Endometrial microvascular endothelial cells (primary cell): ENCODE data around the gene CSGALNACT2. TPM values are rescaled to one million over a fixed set of nuclear protein-coding genes. Genes with fewer than 3 reads are reported as not detected.

Source experiments
- in situ Hi-C: cut with HindIII; loops from 2 replicates; pipeline ENCODE4 v1.10.0; 2017; ENCODE audit warnings: low sequenced_read_pairs, low pct_unique_long_range_greater_than_20kb; ENCODE audit errors: inconsistent ontology term
- total RNA-seq: library from RNA; depleted of rRNA; stranded (reverse); fragments of >200 nt; gene quantifications from one replicate; pipeline ENCODE4 v1.2.3, GENCODE V29; 2015; ENCODE audit errors: inconsistent ontology term

The CSGALNACT2 gene
- total RNA-seq, 1 donor from 2014 or later = 20.9 TPM

- in situ Hi-C loops = no loop called here
These were observed 58.1 kb downstream of the CSGALNACT2 start for GRCh38 chr10:43196131-43196980.

- in situ Hi-C loops = no loop called here
These were observed 59.0 kb downstream of the CSGALNACT2 start for GRCh38 chr10:43196981-43197833.

- in situ Hi-C loops = no loop called here
These were observed 59.8 kb downstream of the CSGALNACT2 start for GRCh38 chr10:43197834-43198681.

GRCh38 chr10:43198682-43199005 is 60.4 kb downstream of the CSGALNACT2 start:
- in situ Hi-C loops = no loop called here

GRCh38 chr10:43199088-43199683 is 60.9 kb downstream of the CSGALNACT2 start:
- in situ Hi-C loops = no loop called here

- in situ Hi-C loops = no loop called here
These were observed 61.7 kb downstream of the CSGALNACT2 start for GRCh38 chr10:43199684-43200537.

GRCh38 chr10:43200538-43201390 is 62.5 kb downstream of the CSGALNACT2 start:
- in situ Hi-C loops = no loop called here

- in situ Hi-C loops = no loop called here
These were observed 63.4 kb downstream of the CSGALNACT2 start for GRCh38 chr10:43201545-43202131.

- in situ Hi-C loops = no loop called here
These were observed 64.0 kb downstream of the CSGALNACT2 start for GRCh38 chr10:43202224-43202656.

- in situ Hi-C loops = no loop called here
These were observed 64.6 kb downstream of the CSGALNACT2 start for GRCh38 chr10:43202657-43203447.

- in situ Hi-C loops = no loop called here
These were observed 65.3 kb downstream of the CSGALNACT2 start for GRCh38 chr10:43203448-43204041.

- in situ Hi-C loops = no loop called here
These were observed 66.0 kb downstream of the CSGALNACT2 start for GRCh38 chr10:43204042-43204942.

GRCh38 chr10:43204943-43205671 is 66.9 kb downstream of the CSGALNACT2 start:
- in situ Hi-C loops = no loop called here
